Raji (cell line): Measurements from ENCODE around the gene IFIH1.

Experiments
- POLR2A ChIP-seq: IDR thresholded peaks from 2 replicates; pipeline ENCODE4 v1.6.1; 2011; ENCODE audit warnings: low read depth, low read length, control low read depth; ENCODE audit not compliant: insufficient read depth

Gene IFIH1

GRCh38 chr2:162245781-162246180 lies 72.7 kb downstream of the IFIH1 start:
- TF ChIP-seq POLR2A, result no peak

- no peak for TF ChIP-seq POLR2A
Observed at GRCh38 chr2:162245061-162245460, 73.4 kb downstream of the IFIH1 start.

GRCh38 chr2:162244541-162245031 lies 73.9 kb downstream of the IFIH1 start:
- TF ChIP-seq POLR2A, result no peak

- no peak for TF ChIP-seq POLR2A
Observed at GRCh38 chr2:162243715-162244114, 74.8 kb downstream of the IFIH1 start.

- TF ChIP-seq POLR2A, result no peak
Observed at GRCh38 chr2:162243294-162243693, 75.2 kb downstream of the IFIH1 start, which contains the start of gene FAP. Gene FAP (minus strand): TSS chr2:162243445. CDS start chr2:162243327, 118 bp downstream.

GRCh38 chr2:162242586-162243280 lies 75.8 kb downstream of the IFIH1 start:
- TF ChIP-seq POLR2A, result no peak

GRCh38 chr2:162241571-162241970 lies 76.9 kb downstream of the IFIH1 start:
- TF ChIP-seq POLR2A, result no peak

- no peak for TF ChIP-seq POLR2A
Observed at GRCh38 chr2:162234620-162235462, 83.6 kb downstream of the IFIH1 start.

GRCh38 chr2:162233197-162233596 lies 85.3 kb downstream of the IFIH1 start:
- no peak for TF ChIP-seq POLR2A

GRCh38 chr2:162232671-162233070 lies 85.8 kb downstream of the IFIH1 start:
- TF ChIP-seq POLR2A, result no peak

GRCh38 chr2:162232027-162232426 lies 86.5 kb downstream of the IFIH1 start:
- TF ChIP-seq POLR2A, result no peak

- TF ChIP-seq POLR2A, result no peak
Observed at GRCh38 chr2:162230761-162231160, 87.7 kb downstream of the IFIH1 start.

GRCh38 chr2:162226836-162227235 lies 91.6 kb downstream of the IFIH1 start:
- no peak for TF ChIP-seq POLR2A

GRCh38 chr2:162221064-162221463 lies 97.4 kb downstream of the IFIH1 start:
- TF ChIP-seq POLR2A, result no peak

GRCh38 chr2:162220368-162220767 lies 98.1 kb downstream of the IFIH1 start:
- no peak for TF ChIP-seq POLR2A

GRCh38 chr2:162219426-162219825 lies 99.1 kb downstream of the IFIH1 start:
- TF ChIP-seq POLR2A, result no peak
